Keratinocyte (primary cell): ENCODE measurements around the gene MPC1. TPM values are rescaled to one million over a fixed set of nuclear protein-coding genes. Genes with fewer than 3 reads are reported as not detected.

ENCODE experiments used
- DNase-seq: peaks from one replicate; pipeline ENCODE4 v3.0.0-alpha.2; 2011; ENCODE audit warnings: low read depth, missing footprints, low spot score
- FAIRE-seq: peaks from 2 replicates; lab custom pipeline; 2011; peaks lifted over from hg19 to GRCh38; lab: Jason Lieb, UNC
- H2AFZ ChIP-seq: 2 replicates; pipeline ENCODE4 v1.6.0; 2012; ENCODE audit warnings: low read length, control low read depth, inconsistent platforms; ENCODE audit not compliant: control insufficient read depth
- H3K27ac ChIP-seq: 2 replicates; pipeline ENCODE4 v1.5.1; 2011; ENCODE audit warnings: low read length; ENCODE audit not compliant: control insufficient read depth, insufficient read depth
- H3K27me3 ChIP-seq: 3 replicates; pipeline ENCODE4 v1.6.0; 2011; ENCODE audit warnings: low read length; ENCODE audit not compliant: control insufficient read depth, insufficient read depth; ENCODE audit errors: extremely low read depth
- H3K36me3 ChIP-seq, 2 experiments: 2 replicates in 1 of 2; 3 replicates in 1 of 2; pipeline ENCODE4 v1.5.1; 2011; ENCODE audit warnings: low read length in 2 of 2, mild to moderate bottlenecking in 1 of 2; ENCODE audit not compliant: control insufficient read depth in 2 of 2, insufficient read depth in 2 of 2; ENCODE audit errors: extremely low read depth in 1 of 2
- H3K4me1 ChIP-seq: 3 replicates; pipeline ENCODE4 v1.5.1; 2011; ENCODE audit warnings: low read length; ENCODE audit not compliant: control insufficient read depth, insufficient read depth; ENCODE audit errors: extremely low read depth
- H3K4me2 ChIP-seq: 3 replicates; pipeline ENCODE4 v1.6.0; 2011; ENCODE audit warnings: low read depth, low read length; ENCODE audit not compliant: control insufficient read depth, insufficient read depth; ENCODE audit errors: extremely low read depth
- H3K4me3 ChIP-seq, 3 experiments: fragments of 200-600 bp in 1 of 3; sonication (generic) in 1 of 3; 2 replicates in 2 of 3; 3 replicates in 1 of 3; pipeline ENCODE4 v1.5.1; 2011 to 2016; ENCODE audit warnings: low read length in 3 of 3, mild to moderate bottlenecking in 3 of 3, control low read depth in 2 of 3, inconsistent platforms in 1 of 3, low read depth in 1 of 3, mixed read lengths in 1 of 3, mixed run types in 1 of 3, moderate library complexity in 1 of 3; ENCODE audit not compliant: control insufficient read depth in 2 of 3, insufficient read depth in 2 of 3; ENCODE audit errors: extremely low read depth in 1 of 3
- H3K79me2 ChIP-seq: 2 replicates; pipeline ENCODE4 v1.6.0; 2012; ENCODE audit warnings: low read length; ENCODE audit not compliant: control insufficient read depth, insufficient read depth
- H3K9ac ChIP-seq: 3 replicates; pipeline ENCODE4 v1.6.0; 2011; ENCODE audit warnings: low read length; ENCODE audit not compliant: control insufficient read depth, insufficient read depth; ENCODE audit errors: extremely low read depth
- H3K9me1 ChIP-seq: 3 replicates; pipeline ENCODE4 v1.6.0; 2011; ENCODE audit warnings: low read length; ENCODE audit not compliant: control insufficient read depth, insufficient read depth; ENCODE audit errors: extremely low read depth
- H3K9me3 ChIP-seq: 2 replicates; pipeline ENCODE4 v1.5.1; 2012; ENCODE audit warnings: low read depth, low read length; ENCODE audit not compliant: control insufficient read depth
- H4K20me1 ChIP-seq: 3 replicates; pipeline ENCODE4 v1.6.0; 2011; ENCODE audit warnings: low read length; ENCODE audit not compliant: control insufficient read depth, insufficient read depth; ENCODE audit errors: extremely low read depth
- EZH2 ChIP-seq: IDR thresholded peaks from one replicate; pipeline ENCODE4 v1.6.1; 2012; ENCODE audit warnings: inconsistent platforms, mild to moderate bottlenecking, low read length, moderate library complexity
- dilution Hi-C: fragments of 300-500 bp; cut with MboI; formaldehyde crosslinking; loops from one replicate; pipeline ENCODE4 v1.7.0; 2020; ENCODE audit warnings: low sequenced_read_pairs; ENCODE audit not compliant: extremely low pct_ligation_motif_present
- polyA plus RNA-seq, 5 experiments: library from polyadenylated mRNA; depleted of rRNA in 3 of 5; stranded (reverse) in 3 of 5; stranded (forward) in 1 of 5; unstranded in 1 of 5; fragments of >200 nt; gene quantifications; 1 replicate in 1 of 5; 2 replicates in 3 of 5; 3 replicates in 1 of 5; pipeline versions ENCODE4 v1.2.1 to v1.2.3, GENCODE V29; 2011 to 2012; ENCODE audit warnings: missing spikeins in 2 of 5, low read depth in 1 of 5, low replicate concordance in 1 of 5
- TF ChIP-seq, protein P1 (sequence below), 3 experiments: IDR thresholded peaks in 1 of 3; conservative IDR thresholded peaks in 1 of 3; optimal IDR thresholded peaks in 1 of 3; 2 replicates in 2 of 3; 3 replicates in 1 of 3; pipeline versions ENCODE3 to v1.5.1; 2011; ENCODE audit warnings: low read length in 3 of 3, mild to moderate bottlenecking in 3 of 3, moderate library complexity in 2 of 3, control low read depth in 1 of 3, inconsistent platforms in 1 of 3; ENCODE audit not compliant: insufficient read depth in 2 of 3; ENCODE audit errors: extremely low read depth in 1 of 3

The MPC1 gene
- polyA plus RNA-seq, 1 donor (not counting 4 experiments of a cell fraction or from before 2014, with no cell fraction given) = 26.4 TPM

DNA sequence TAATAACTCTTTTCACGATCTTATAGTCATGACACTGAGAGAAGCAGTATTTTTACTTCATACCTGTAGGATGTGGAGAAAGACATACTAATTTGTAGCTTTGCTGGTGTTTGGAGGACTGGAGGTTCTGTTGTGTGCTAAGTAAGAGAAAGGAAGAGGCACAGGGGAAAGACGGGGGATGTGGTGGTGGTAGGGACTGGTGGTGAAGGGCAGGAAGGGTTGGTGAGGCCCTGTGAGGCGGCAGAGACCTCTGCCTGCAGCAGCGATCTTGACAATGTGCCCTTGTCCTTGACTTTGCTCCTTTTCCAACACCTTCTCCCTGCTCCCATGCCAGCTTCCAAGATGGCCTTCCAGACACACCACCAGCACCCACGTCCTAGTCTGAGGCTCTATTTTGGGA is 32.6 kb upstream of the MPC1 start:
- Histone ChIP-seq H3K36me3 (no peaks in the 10 kb centered on the region), H3K4me2 (no peak overlapping the region), H3K9ac (no peak overlapping the region), H2AFZ (no peak overlapping the region), H3K4me3 (no peak overlapping the region), H3K79me2 (no peaks in the 10 kb centered on the region), H3K4me1 (no peaks in the 10 kb centered on the region), H3K27ac (no peak overlapping the region), H3K9me3 (no peaks in the 10 kb centered on the region), H4K20me1 (no peaks in the 10 kb centered on the region), H3K27me3 (no peaks in the 10 kb centered on the region), H3K9me1 (no peaks in the 10 kb centered on the region)
- TF ChIP-seq, protein P1, sequence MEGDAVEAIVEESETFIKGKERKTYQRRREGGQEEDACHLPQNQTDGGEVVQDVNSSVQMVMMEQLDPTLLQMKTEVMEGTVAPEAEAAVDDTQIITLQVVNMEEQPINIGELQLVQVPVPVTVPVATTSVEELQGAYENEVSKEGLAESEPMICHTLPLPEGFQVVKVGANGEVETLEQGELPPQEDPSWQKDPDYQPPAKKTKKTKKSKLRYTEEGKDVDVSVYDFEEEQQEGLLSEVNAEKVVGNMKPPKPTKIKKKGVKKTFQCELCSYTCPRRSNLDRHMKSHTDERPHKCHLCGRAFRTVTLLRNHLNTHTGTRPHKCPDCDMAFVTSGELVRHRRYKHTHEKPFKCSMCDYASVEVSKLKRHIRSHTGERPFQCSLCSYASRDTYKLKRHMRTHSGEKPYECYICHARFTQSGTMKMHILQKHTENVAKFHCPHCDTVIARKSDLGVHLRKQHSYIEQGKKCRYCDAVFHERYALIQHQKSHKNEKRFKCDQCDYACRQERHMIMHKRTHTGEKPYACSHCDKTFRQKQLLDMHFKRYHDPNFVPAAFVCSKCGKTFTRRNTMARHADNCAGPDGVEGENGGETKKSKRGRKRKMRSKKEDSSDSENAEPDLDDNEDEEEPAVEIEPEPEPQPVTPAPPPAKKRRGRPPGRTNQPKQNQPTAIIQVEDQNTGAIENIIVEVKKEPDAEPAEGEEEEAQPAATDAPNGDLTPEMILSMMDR (optimal IDR thresholded peaks at IDR 0.05 in 1 of 3, IDR thresholded peaks at IDR 0.05 in 1 of 3, conservative IDR thresholded peaks at IDR 0.05 in 1 of 3; ENCODE audit: extremely low read depth in 1 of 3, insufficient read depth in 2 of 3, low read length in 3 of 3) = no peak
- no peak for TF ChIP-seq EZH2
- no peak for DNase-seq
- no peak for FAIRE-seq
- dilution Hi-C loops = no loop called here

DNA sequence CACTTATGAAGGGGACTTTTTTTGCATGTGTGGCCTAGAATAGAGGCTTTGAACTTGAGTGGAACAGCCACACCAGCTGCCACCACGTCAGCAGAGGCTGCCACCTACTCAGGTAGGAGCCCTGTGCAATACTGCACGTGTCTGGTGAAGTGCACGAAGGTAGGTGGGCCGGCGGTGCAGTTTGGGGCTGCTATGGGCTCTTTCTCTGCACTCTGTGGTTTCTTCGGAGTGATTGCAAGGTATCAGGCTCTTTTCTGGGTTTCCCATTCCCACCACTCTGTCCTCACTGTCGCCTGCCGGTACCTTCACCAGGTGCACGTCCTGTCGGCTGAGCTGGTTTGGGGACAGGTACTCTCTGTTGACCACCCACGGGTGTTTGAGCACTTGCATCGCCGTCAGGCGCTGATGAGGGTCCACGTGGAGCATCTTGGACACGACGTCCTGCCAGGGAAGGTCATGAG is 30.8 kb upstream of the MPC1 start:
- H2AFZ ChIP-seq = no peak overlapping the region
- H3K79me2 ChIP-seq = no peaks in the 10 kb centered on the region
- no peak for DNase-seq
- H3K9me1 ChIP-seq = no peaks in the 10 kb centered on the region
- no peak overlapping the region for H3K9ac ChIP-seq
- FAIRE-seq = no peak
- no peaks in the 10 kb centered on the region for H4K20me1 ChIP-seq
- dilution Hi-C loops = no loop called here
- no peak overlapping the region for H3K4me3 ChIP-seq
- no peaks in the 10 kb centered on the region for H3K27me3 ChIP-seq
- no peaks in the 10 kb centered on the region for H3K9me3 ChIP-seq
- no peak for TF ChIP-seq EZH2
- TF ChIP-seq, protein P1 (optimal IDR thresholded peaks at IDR 0.05 in 1 of 3, IDR thresholded peaks at IDR 0.05 in 1 of 3, conservative IDR thresholded peaks at IDR 0.05 in 1 of 3; ENCODE audit: extremely low read depth in 1 of 3, insufficient read depth in 2 of 3, low read length in 3 of 3) = no peak
- no peak overlapping the region for H3K4me2 ChIP-seq
- no peak overlapping the region for H3K27ac ChIP-seq
- no peaks in the 10 kb centered on the region for H3K4me1 ChIP-seq
- no peaks in the 10 kb centered on the region for H3K36me3 ChIP-seq
